Posterior cingulate gyrus (tissue), 11 donors: ENCODE measurements around the gene NMRK1.
A peak's percentile ranks its signal among the peaks of the same experiment; 100 is the strongest.

Experiments
- DNase-seq, 10 donors: peaks; one replicate each; pipeline versions ENCODE4 v3.0.0 to v3.0.0-alpha.2; 2020 to 2021; ENCODE audit warnings: mixed read lengths in 3 of 10
- intact Hi-C: fragments of 100-400 bp; cut with DNase I; formaldehyde crosslinking; loops from one replicate; pipeline ENCODE4 v1.15.1; 2023

Gene NMRK1

GRCh38 chr9:75087824-75088645 is at the start of gene NMRK1, which contains the start of gene OSTF1:
Gene NMRK1 (minus strand): TSS chr9:75088155. CDS start chr9:75083115, 5,040 bp downstream.
Gene OSTF1 (plus strand): TSS chr9:75088514. CDS start chr9:75088693, 179 bp downstream.
- DNase-seq, result peak; percentile 85 to 99 (median 93)
- intact Hi-C loops, result loop anchor here (1.0 to 10.0 kb wide), 4 partner anchors 60 to 1307 kb away; partner anchors contain the start of genes C9orf40, CARNMT1 and RFK

DNA sequence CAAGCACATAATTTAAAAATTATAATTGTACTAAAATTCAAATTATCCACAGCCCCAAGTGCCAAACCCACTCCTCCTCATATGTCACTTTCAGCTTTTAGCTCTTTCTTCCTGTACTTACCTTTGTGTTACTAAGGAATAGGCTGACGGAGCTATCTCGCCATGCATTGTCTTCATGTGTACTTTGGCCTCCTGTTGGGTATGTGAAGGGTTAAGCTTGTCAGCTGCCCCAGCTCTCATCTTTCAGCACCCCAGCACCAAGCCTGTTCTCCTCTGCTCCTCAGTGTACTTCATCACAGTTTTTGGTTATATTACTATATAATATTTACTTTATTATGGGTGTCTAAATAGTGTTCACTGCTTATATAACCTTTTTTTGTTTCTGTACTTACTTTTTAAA is 46.5 kb upstream of the NMRK1 start:
- no peak for DNase-seq
- intact Hi-C loops, result no loop called here

DNA sequence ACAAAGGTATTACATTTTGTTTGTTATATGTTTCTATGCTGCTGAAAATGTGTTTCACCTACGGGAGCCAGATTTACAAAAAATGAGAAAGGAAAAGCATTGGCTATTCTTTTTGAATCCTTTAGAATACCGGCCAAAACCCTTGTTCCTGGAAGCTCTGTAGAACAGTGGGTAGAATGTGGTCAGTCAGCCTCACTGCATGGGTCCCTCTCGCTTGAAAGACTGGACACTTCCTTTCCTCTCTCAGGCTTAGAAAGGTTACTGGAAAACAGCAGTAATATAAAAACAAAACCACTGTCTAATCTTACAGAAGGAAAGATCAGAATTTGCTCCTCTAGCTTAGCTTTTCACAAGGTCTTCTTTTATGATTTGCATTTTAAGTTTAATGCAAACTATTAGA is 45.4 kb upstream of the NMRK1 start:
- DNase-seq, result no peak
- intact Hi-C loops, result no loop called here

GRCh38 chr9:75132244-75132643 is 44.3 kb upstream of the NMRK1 start:
- DNase-seq, result no peak
- intact Hi-C loops, result no loop called here

DNA sequence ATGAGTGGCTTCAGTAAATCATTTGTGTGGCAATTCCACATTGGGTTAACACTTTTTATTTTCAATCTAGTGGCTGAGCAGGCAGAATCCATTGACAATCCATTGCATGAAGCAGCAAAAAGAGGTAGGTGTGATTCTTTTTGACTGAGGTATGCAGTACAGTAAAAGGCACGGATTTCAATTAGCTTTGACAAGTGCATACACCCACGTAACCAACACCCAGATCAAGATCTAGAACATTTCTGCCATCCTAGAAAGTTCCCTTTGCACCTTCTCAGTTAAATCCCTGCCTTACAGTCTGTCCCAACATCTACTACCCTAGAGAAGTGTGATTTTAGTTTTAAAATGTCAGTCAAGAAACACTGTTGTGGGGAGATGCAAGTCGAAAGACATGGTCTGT is 43.7 kb upstream of the NMRK1 start:
- no peak for DNase-seq
- intact Hi-C loops, result no loop called here

- intact Hi-C loops, result no loop called here
Observed at GRCh38 chr9:75130621-75131230, 42.8 kb upstream of the NMRK1 start.

GRCh38 chr9:75130172-75130571 is 42.2 kb upstream of the NMRK1 start:
- DNase-seq, result no peak
- intact Hi-C loops, result no loop called here

More at GRCh38 chr9:75130621-75131230, 42.8 kb upstream of the NMRK1 start:
- DNase-seq, result no peak

GRCh38 chr9:75128535-75128934 is 40.6 kb upstream of the NMRK1 start:
- intact Hi-C loops, result loop anchor here (5.0 kb wide), 1 partner anchor 36 kb away; no protein-coding TSS in a partner anchor
- DNase-seq, result no peak

GRCh38 chr9:75123696-75124095 is 35.7 kb upstream of the NMRK1 start:
- no peak for DNase-seq
- intact Hi-C loops, result no loop called here

DNA sequence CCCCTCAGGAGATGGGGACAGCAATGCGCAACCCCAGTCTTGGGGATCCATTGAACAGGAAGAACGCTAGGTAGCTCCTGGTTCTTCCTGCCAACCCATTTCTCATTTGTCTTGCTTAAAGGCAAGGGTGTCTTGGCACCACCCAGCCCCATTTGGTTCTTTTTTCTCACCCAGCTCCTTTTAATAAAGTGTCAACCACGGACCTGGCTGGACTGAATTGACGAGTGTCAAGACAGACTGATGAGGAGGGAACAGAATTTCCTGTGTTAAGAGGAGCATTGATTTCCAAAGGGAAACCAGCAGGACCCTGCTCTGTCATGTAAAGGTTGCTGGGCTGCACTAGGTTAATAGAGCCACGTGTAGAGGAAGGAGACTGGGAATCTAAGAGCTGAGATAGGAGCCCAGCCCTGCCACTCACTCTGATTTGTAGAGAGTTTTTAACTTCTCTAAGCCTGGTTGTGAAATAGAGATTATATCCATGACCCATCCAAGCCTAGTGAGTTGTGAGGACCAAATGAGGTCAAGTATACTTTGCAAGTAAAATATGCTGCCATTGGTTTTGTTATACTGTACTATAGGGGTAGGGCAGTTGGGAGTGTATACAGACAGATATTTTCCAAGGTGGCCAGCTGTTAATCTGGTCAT is 34.1 kb upstream of the NMRK1 start:
- intact Hi-C loops, result no loop called here
- DNase-seq, result no peak

DNA sequence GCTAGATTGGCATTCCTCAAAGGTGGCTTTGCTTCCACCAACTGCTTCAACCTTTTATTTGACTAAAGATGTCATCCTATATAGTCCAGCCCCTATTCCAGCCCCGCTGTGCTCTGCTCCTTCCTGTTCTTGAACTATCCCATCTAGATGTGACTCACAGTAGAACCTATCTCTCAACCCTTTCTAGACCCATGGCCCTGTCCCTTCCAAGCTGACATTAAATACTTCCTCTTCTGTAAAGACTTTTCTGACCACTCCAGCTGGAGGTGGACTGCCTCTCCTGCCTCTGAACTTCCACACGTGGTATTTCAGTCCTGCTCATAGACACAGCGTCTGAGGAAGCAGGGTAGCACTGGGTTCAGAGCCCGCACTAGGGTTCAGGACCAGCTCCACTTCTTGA is 32.7 kb upstream of the NMRK1 start:
- intact Hi-C loops, result no loop called here
- DNase-seq, result no peak

- no peak for DNase-seq
- intact Hi-C loops, result no loop called here
Observed at GRCh38 chr9:75117564-75117963, 29.6 kb upstream of the NMRK1 start.

- DNase-seq, result no peak
- intact Hi-C loops, result no loop called here
Observed at GRCh38 chr9:75116306-75116705, 28.4 kb upstream of the NMRK1 start.

- intact Hi-C loops, result no loop called here
- DNase-seq, result no peak
Observed at GRCh38 chr9:75112789-75113188, 24.8 kb upstream of the NMRK1 start.

GRCh38 chr9:75111019-75111622 is 23.2 kb upstream of the NMRK1 start:
- intact Hi-C loops, result no loop called here
- no peak for DNase-seq

DNA sequence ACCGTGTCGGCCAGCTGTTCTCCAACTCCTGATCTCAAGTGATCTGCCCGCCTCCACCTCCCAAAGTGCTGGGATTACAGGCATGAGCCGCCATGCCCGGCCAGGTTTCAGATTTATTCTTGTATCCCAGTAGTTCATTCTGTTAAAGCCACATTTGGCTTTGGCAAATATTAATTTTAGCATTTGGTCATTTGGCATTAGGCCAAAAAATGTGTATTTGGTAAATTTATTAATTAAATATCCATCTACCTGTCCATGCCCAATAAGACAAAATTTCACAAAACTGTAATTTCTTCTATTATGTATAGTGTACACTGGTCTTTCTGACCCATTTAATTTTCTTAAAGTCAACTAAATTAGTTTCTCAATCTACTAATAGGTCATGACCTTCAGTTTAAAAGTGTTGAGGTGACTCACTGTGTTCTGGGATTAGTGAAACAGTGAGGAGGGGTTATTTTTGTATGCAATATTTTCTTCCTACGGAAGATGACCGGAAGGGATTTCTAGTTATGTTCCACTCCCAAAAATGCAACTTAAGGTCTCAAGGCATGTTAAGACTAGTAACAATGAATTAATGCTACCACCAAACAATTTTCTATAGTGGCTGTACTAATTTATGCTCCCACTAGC is 21.4 kb upstream of the NMRK1 start:
- intact Hi-C loops, result no loop called here
- peak in 1 of 10 donors; percentile 54 for DNase-seq

DNA sequence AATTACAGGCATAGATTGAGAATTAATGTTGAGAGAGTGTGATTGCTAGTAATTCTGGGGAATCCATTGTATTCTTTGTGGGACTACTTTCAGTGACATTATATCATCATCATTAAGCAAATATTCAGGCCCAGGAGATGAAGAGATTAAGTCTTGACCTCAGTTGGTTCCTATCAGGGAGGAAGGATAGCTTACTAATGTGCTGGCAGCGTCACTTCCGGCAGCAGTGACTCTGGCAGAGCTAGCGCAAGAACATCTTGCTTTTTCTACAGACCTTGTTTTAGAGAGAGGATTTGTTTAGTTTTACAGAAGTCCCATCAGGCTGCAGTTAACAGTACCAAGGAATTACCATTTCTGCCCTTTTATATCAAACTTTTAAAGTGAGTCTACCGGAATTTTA is 20.6 kb upstream of the NMRK1 start:
- no peak for DNase-seq
- intact Hi-C loops, result no loop called here

DNA sequence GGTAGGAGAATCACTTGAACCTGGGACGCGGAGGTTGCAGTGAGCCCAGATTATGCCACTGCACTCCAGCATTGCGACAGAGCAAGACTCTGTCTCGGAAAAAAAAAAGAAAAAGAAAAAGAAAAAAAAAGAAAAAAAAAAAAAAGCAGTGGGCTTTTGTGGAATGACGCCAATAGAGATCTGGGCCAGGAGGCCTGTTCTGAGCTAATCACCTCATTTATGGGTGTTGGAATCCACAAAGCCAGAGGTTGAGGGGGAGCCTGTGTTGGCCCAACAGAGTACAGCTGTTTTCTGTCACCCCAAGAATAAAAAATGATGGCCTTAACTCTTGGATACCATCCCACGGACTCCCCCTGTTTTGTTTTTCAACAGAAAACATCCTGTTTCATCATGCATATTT is 18.9 kb upstream of the NMRK1 start:
- intact Hi-C loops, result no loop called here
- DNase-seq, result no peak

- intact Hi-C loops, result no loop called here
- no peak for DNase-seq
Observed at GRCh38 chr9:75105841-75106240, 17.9 kb upstream of the NMRK1 start.

GRCh38 chr9:75105019-75105540 is 17.1 kb upstream of the NMRK1 start:
- no peak for DNase-seq
- intact Hi-C loops, result no loop called here
